T47D (cell line): ENCODE measurements around the gene SMARCA1.
A peak's percentile ranks its signal among the peaks of the same experiment; 100 is the strongest.

Experiments
- DNase-seq, 2 experiments: peaks; one replicate each; pipeline versions ENCODE4 v3.0.0 to v3.0.0-alpha.2; 2011 to 2012; ENCODE audit warnings: low read depth in 1 of 2, low spot score in 1 of 2
- JUND ChIP-seq: IDR thresholded peaks from 2 replicates; pipeline ENCODE4 v1.6.1; 2012; ENCODE audit warnings: low read depth
- in situ Hi-C: cut with HindIII; loops from 2 replicates; pipeline ENCODE4 v1.10.0; 2016; ENCODE audit warnings: low sequenced_read_pairs, low pct_unique_long_range_greater_than_20kb

SMARCA1 gene

GRCh38 chrX:129524250-129524850 is 1.1 kb upstream of the SMARCA1 start:
- DNase-seq = no peak
- in situ Hi-C loops = no loop called here
- TF ChIP-seq JUND = no peak

GRCh38 chrX:129522184-129523078 is 859 bp downstream of the SMARCA1 start:
- in situ Hi-C loops = no loop called here
- peak; percentile 16 to 72 for DNase-seq
- TF ChIP-seq JUND = no peak

DNA sequence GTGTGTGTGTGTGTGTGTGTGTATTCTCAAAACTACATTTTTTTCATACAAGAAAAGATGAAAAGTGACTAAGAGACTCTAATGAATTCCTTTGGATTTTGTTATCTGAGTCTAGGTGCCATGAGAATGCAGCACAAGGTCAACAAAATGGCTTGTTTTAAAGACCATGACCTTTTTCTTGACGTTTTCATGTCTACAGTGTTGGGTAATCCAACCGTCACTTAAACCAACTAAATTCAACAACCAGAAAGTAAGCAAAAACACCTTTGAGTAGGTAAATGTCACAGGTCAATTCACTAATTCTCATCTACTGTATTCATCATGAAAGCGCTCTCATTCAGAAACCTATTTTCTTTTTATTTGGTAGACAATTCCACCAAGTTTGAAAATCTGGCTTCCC is 3.1 kb downstream of the SMARCA1 start:
- DNase-seq = no peak
- no peak for TF ChIP-seq JUND
- in situ Hi-C loops = no loop called here

DNA sequence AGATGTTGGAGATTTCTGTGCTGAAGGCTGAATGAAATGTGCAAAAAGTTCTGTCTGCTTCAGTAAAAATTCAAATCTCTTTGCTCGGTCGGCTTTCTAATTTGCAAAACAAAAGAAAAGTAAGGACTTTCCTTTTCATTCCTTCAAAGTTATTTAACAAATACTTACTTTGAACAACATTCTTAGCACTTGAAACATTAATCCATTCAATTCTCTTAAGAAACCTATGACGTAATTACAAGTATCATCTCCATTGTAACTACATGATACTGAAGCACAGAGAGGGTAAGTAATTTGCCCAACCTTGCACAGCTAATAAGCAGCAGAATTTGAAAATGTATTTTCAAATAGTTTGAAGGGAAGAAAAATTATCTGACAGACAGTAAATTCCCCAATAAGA is 6.9 kb downstream of the SMARCA1 start:
- DNase-seq = no peak
- in situ Hi-C loops = no loop called here
- TF ChIP-seq JUND = no peak

DNA sequence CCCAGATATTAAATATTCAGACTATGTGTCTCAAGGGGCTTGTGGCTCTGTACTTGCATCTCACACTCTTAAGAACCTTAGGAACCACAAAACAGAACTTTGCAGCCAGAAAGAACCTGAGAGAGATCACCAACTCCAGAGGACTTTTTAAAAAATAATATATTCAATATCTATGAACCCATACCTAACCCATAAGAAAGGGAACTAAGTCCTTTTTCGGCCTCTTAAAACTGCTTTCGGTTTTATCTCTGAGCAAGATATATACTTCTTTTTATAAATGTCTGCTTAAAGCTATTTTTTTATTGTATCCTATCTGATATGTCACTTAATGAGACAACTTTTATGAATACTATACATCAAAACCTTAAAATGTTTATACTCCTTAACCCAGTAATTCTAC is 10.9 kb downstream of the SMARCA1 start:
- TF ChIP-seq JUND = no peak
- no peak for DNase-seq
- in situ Hi-C loops = no loop called here

- in situ Hi-C loops = no loop called here
- DNase-seq = no peak
- TF ChIP-seq JUND = no peak
These were observed 11.6 kb downstream of the SMARCA1 start for GRCh38 chrX:129511689-129512088.

DNA sequence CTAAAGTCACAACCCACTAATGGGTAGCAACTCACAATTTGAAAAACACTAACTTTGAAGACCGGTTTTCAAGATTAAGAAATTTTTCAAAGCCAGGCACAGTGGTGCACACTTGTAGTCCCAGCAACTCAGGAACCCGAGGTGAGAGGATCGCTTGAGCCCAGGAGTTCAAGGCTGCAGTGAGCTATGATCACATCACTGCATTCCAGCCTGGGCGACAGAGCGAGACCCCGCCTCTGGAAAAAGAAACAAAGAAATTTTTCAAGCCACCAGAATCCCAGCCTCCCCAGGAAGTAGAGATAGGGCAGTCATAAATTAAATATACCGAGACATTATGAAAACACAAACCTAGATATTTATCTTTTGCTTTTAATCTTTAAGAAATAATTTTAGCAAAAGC is 13.0 kb downstream of the SMARCA1 start:
- DNase-seq = no peak
- no peak for TF ChIP-seq JUND
- in situ Hi-C loops = no loop called here

- DNase-seq = no peak
- TF ChIP-seq JUND = no peak
- in situ Hi-C loops = no loop called here
These were observed 26.0 kb downstream of the SMARCA1 start for GRCh38 chrX:129497146-129497843.

- no peak for DNase-seq
- in situ Hi-C loops = no loop called here
- TF ChIP-seq JUND = no peak
These were observed 26.7 kb downstream of the SMARCA1 start for GRCh38 chrX:129496625-129497024.

GRCh38 chrX:129495900-129496299 is 27.4 kb downstream of the SMARCA1 start:
- no peak for TF ChIP-seq JUND
- in situ Hi-C loops = no loop called here

GRCh38 chrX:129494887-129495286 is 28.4 kb downstream of the SMARCA1 start:
- no peak for DNase-seq
- in situ Hi-C loops = no loop called here
- TF ChIP-seq JUND = no peak

More at GRCh38 chrX:129495900-129496299, 27.4 kb downstream of the SMARCA1 start:
- DNase-seq = no peak

GRCh38 chrX:129493643-129494042 is 29.6 kb downstream of the SMARCA1 start:
- DNase-seq = no peak
- TF ChIP-seq JUND = no peak
- in situ Hi-C loops = no loop called here

DNA sequence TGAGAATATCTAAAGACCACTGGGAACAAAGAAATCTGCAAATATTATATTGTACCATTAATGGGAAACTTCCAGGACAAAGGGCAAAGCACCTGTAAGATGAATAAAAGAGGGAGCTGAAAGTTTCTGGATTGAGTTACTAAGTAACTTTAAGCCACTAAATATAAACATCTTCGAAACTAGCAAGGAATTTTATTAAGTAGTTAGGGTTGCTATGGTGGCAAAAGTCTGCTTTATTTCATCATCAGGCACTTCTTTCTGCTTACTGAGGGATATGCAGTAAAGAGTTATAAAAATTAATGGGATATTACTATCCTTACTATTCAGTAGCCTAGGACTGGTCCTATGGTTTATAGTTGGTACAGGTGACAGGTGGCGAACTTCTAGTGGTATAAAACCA is 33.0 kb downstream of the SMARCA1 start:
- no peak for TF ChIP-seq JUND
- in situ Hi-C loops = no loop called here
- DNase-seq = no peak
